Peyer's patch (tissue), 4 donors: ENCODE measurements around the gene IL16.

Source experiments
- POLR2A ChIP-seq, 2 donors: fragments of 450-650 bp; IDR thresholded peaks; one replicate each; pipeline ENCODE4 v1.5.1; 2017; ENCODE audit warnings: antibody characterized with exemption in 2 of 2, mild to moderate bottlenecking in 2 of 2, moderate library complexity in 2 of 2
- TF ChIP-seq, protein P1 (sequence below), 6 experiments: fragments of 450-650 bp in 4 of 6; fragments of 200-600 bp in 2 of 6; sonication (generic) in 1 of 6; IDR thresholded peaks; one replicate each; pipeline ENCODE4 v1.5.1; 2017 to 2019; ENCODE audit warnings: antibody characterized with exemption in 6 of 6, mild to moderate bottlenecking in 3 of 6, moderate library complexity in 1 of 6

DNA sequence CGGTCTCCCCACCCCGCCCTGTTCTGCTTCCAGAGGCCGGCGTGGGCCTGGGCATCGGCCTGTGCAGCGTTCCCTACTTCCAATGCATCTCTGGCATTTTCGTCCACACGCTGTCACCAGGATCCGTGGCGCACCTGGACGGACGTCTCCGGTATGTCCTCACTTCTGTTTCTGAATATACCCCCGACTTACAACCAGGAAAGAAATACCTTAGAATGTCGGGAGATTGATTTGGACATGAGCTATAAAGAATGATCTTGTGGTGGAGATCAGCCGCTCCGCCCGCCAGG is 85.9 kb downstream of the IL16 start:
- no peak for TF ChIP-seq POLR2A (IDR thresholded peaks at IDR 0.05)
- TF ChIP-seq, protein P1, sequence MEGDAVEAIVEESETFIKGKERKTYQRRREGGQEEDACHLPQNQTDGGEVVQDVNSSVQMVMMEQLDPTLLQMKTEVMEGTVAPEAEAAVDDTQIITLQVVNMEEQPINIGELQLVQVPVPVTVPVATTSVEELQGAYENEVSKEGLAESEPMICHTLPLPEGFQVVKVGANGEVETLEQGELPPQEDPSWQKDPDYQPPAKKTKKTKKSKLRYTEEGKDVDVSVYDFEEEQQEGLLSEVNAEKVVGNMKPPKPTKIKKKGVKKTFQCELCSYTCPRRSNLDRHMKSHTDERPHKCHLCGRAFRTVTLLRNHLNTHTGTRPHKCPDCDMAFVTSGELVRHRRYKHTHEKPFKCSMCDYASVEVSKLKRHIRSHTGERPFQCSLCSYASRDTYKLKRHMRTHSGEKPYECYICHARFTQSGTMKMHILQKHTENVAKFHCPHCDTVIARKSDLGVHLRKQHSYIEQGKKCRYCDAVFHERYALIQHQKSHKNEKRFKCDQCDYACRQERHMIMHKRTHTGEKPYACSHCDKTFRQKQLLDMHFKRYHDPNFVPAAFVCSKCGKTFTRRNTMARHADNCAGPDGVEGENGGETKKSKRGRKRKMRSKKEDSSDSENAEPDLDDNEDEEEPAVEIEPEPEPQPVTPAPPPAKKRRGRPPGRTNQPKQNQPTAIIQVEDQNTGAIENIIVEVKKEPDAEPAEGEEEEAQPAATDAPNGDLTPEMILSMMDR (IDR thresholded peaks at IDR 0.05), result no peak
